ENCODE measurements around the gene TOP1. TPM values are rescaled to one million over a fixed set of nuclear protein-coding genes. Genes with fewer than 3 reads are reported as not detected.
A peak's percentile ranks its signal among the peaks of the same experiment; 100 is the strongest.

The TOP1 gene
- polyA plus RNA-seq, 3 donors, result 6.9 to 11.5 (median 11.5) TPM

GRCh38 chr20:41046716-41047115 is 18.1 kb downstream of the TOP1 start:
- Histone ChIP-seq H3K4me1 (ENCODE audit: control insufficient read depth in 1 of 2, insufficient read depth in 2 of 2, low read length in 2 of 2) (peaks cover 46 to 59% of the 10 kb centered on the region in 2 donors), H4K20me1 (ENCODE audit: insufficient read depth, low read length) (peaks cover 99% of the 10 kb centered on the region), H2AFZ (ENCODE audit: insufficient read depth, low read depth, low read length, poor library complexity, severe bottlenecking) (no peak overlapping the region), H3K27ac (ENCODE audit: low read depth in 1 of 2, low read length in 2 of 2) (no peak overlapping the region), H3K9ac (ENCODE audit: insufficient read depth, low read length, poor library complexity, severe bottlenecking) (no peak overlapping the region), H3K36me3 (replicated peaks in 1 of 2; ENCODE audit: control insufficient read depth in 1 of 2, insufficient read depth in 2 of 2, low read length in 2 of 2) (peaks cover 4% of the 10 kb centered on the region in 2 donors), H3K9me3 (replicated peaks in 1 of 2; ENCODE audit: control insufficient read depth in 1 of 2, insufficient read depth in 1 of 2, low read length in 2 of 2) (no peaks in the 10 kb centered on the region), H3K27me3 (ENCODE audit: control insufficient read depth in 2 of 2, insufficient read depth in 2 of 2, low read length in 2 of 2) (no peaks in the 10 kb centered on the region), H3K4me2 (replicated peaks; ENCODE audit: extremely low read depth, low read length, poor library complexity, severe bottlenecking) (no peak overlapping the region), H3K4me3 (replicated peaks in 1 of 3; ENCODE audit: low read depth in 2 of 3, low read length in 3 of 3) (no peak overlapping the region), H3K79me2 (ENCODE audit: insufficient read depth, low read length) (peaks cover 99% of the 10 kb centered on the region)
- H3K27me3 Mint-ChIP-seq (ENCODE audit: low read depth in 3 of 3), result peaks cover 0 to 2% (median 0%) of the 10 kb centered on the region in 3 donors
- no peak for TF ChIP-seq CTCF (IDR thresholded peaks at IDR 0.05)
- intact Hi-C loops (cut with micrococcal nuclease), result loop anchor here in 1 of 2 donors (5.0 kb wide), 1 partner anchor 54 kb away; no protein-coding TSS in a partner anchor
- H3K4me3 Mint-ChIP-seq, result no peak overlapping the region
- peaks cover 68% of the 10 kb centered on the region for H3K4me1 Mint-ChIP-seq
- no CpG with 5 or more reads among the region's 2 CpGs for WGBS (ENCODE audit: insufficient coverage)
- H3K9me3 Mint-ChIP-seq, result no peaks in the 10 kb centered on the region
- peaks cover 14 to 20% of the 10 kb centered on the region in 2 donors for H3K36me3 Mint-ChIP-seq
- peak in 1 of 3 donors; percentile 13 for DNase-seq
- peak overlapping the region in 3 of 7 donors; percentile 18 to 21 (median 19) for H3K27ac Mint-ChIP-seq

GRCh38 chr20:41047279-41047974 is 18.8 kb downstream of the TOP1 start:
- no peaks in the 10 kb centered on the region for H3K27me3 ChIP-seq (ENCODE audit: control insufficient read depth in 2 of 2, insufficient read depth in 2 of 2, low read length in 2 of 2)
- peaks cover 73% of the 10 kb centered on the region for H3K4me1 Mint-ChIP-seq
- H3K4me3 Mint-ChIP-seq, result peak overlapping the region; percentile 72 to 85
- H3K27me3 Mint-ChIP-seq (ENCODE audit: low read depth in 3 of 3), result peaks cover 0 to 2% (median 0%) of the 10 kb centered on the region in 3 donors
- H3K9me3 ChIP-seq (replicated peaks in 1 of 2; ENCODE audit: control insufficient read depth in 1 of 2, insufficient read depth in 1 of 2, low read length in 2 of 2), result no peaks in the 10 kb centered on the region
- H3K36me3 Mint-ChIP-seq, result peaks cover 11 to 17% of the 10 kb centered on the region in 2 donors
- H3K36me3 ChIP-seq (replicated peaks in 1 of 2; ENCODE audit: control insufficient read depth in 1 of 2, insufficient read depth in 2 of 2, low read length in 2 of 2), result peaks cover 0 to 4% of the 10 kb centered on the region in 2 donors
- peaks cover 53 to 64% of the 10 kb centered on the region in 2 donors for H3K4me1 ChIP-seq (ENCODE audit: control insufficient read depth in 1 of 2, insufficient read depth in 2 of 2, low read length in 2 of 2)
- peak overlapping the region in 1 of 3 experiments; percentile 77 for H3K4me3 ChIP-seq (replicated peaks in 1 of 3; ENCODE audit: low read depth in 2 of 3, low read length in 3 of 3)
- no peak overlapping the region for H3K9ac ChIP-seq (ENCODE audit: insufficient read depth, low read length, poor library complexity, severe bottlenecking)
- H3K4me2 ChIP-seq (replicated peaks; ENCODE audit: extremely low read depth, low read length, poor library complexity, severe bottlenecking), result peak overlapping the region; percentile 85
- H3K9me3 Mint-ChIP-seq, result no peaks in the 10 kb centered on the region
- H3K27ac Mint-ChIP-seq, result peak overlapping the region; percentile 64 to 88 (median 81)
- TF ChIP-seq CTCF (IDR thresholded peaks at IDR 0.05), result no peak
- no CpG with 5 or more reads among the region's 5 CpGs for WGBS (ENCODE audit: insufficient coverage)
- intact Hi-C loops (cut with micrococcal nuclease), result loop anchor here in 1 of 2 donors (5.0 kb wide), 1 partner anchor 55 kb away; no protein-coding TSS in a partner anchor
- H3K27ac ChIP-seq (ENCODE audit: low read depth in 1 of 2, low read length in 2 of 2), result peak overlapping the region in 1 of 2 donors; percentile 69
- DNase-seq, result peak in 1 of 3 donors; percentile 10
- H3K79me2 ChIP-seq (ENCODE audit: insufficient read depth, low read length), result peaks cover 99% of the 10 kb centered on the region
- H4K20me1 ChIP-seq (ENCODE audit: insufficient read depth, low read length), result peaks cover 99% of the 10 kb centered on the region
- H2AFZ ChIP-seq (ENCODE audit: insufficient read depth, low read depth, low read length, poor library complexity, severe bottlenecking), result no peak overlapping the region

Data from CD14-positive monocyte (primary cell).